B cell (primary cell): ENCODE results near the gene ASTN2. TPM values are rescaled to one million over a fixed set of nuclear protein-coding genes. Genes with fewer than 3 reads are reported as not detected.

Source experiments
- ATAC-seq: fragments of 200-7000 bp; cut with Tn5 transposase; one replicate; pipeline ENCODE4 v1.10.0; 2021; ENCODE audit warnings: low read depth, mild to moderate bottlenecking, moderate number of reproducible peaks, moderate library complexity
- CTCF ChIA-PET: fragments of 350-600 bp; sonication (Branson Sonifier 250); formaldehyde crosslinking; loops from one replicate; lab custom pipeline; 2021; ENCODE audit warnings: antibody characterized with exemption, inconsistent platforms; lab: Charles Lee
- POLR2A ChIA-PET: fragments of 350-600 bp; sonication (Branson Sonifier 250); formaldehyde crosslinking; loops from one replicate; lab custom pipeline; 2021; ENCODE audit warnings: antibody characterized with exemption; lab: Charles Lee
- DNase-seq: peaks from one replicate; pipeline ENCODE4 v3.0.0; 2013
- H2AFZ ChIP-seq: 2 replicates; pipeline ENCODE4 v1.6.1; 2012; ENCODE audit warnings: mild to moderate bottlenecking, low read depth, low read length; ENCODE audit not compliant: insufficient read depth, poor library complexity, severe bottlenecking
- H3K27ac ChIP-seq, 2 donors: 1 replicate in 1 of 2; 2 replicates in 1 of 2; pipeline ENCODE4 v1.5.1; 2012 to 2013; ENCODE audit warnings: low read length in 2 of 2, mild to moderate bottlenecking in 2 of 2, moderate library complexity in 1 of 2
- H3K27me3 ChIP-seq, 4 experiments: fragments of 200-600 bp in 1 of 4; sonication (generic) in 1 of 4; replicated peaks in 1 of 4; 1 replicate in 2 of 4; 2 replicates in 2 of 4; pipeline versions ENCODE4 v1.6.1 to v1.7.0; 2013 to 2016; ENCODE audit warnings: low read length in 3 of 4, mild to moderate bottlenecking in 2 of 4, mixed read lengths in 1 of 4, moderate library complexity in 1 of 4; ENCODE audit not compliant: insufficient read depth in 4 of 4, control insufficient read depth in 3 of 4; ENCODE audit errors: control extremely low read depth in 1 of 4
- H3K36me3 ChIP-seq, 2 experiments: replicated peaks in 1 of 2; 1 replicate in 1 of 2; 2 replicates in 1 of 2; pipeline versions ENCODE4 v1.6.1 to v1.7.1; 2013; ENCODE audit warnings: low read length in 1 of 2; ENCODE audit not compliant: insufficient read depth in 2 of 2, control insufficient read depth in 1 of 2; ENCODE audit errors: control extremely low read depth in 1 of 2, extremely low read depth in 1 of 2
- H3K4me1 ChIP-seq, 2 donors: fragments of 200-600 bp in 1 of 2; sonication (generic) in 1 of 2; 1 replicate in 1 of 2; 2 replicates in 1 of 2; pipeline versions ENCODE4 v1.5.1 to v1.6.1; 2013 to 2017; ENCODE audit warnings: low read length in 2 of 2; ENCODE audit not compliant: control insufficient read depth in 2 of 2, insufficient read depth in 2 of 2
- H3K4me2 ChIP-seq: replicated peaks from 2 replicates; pipeline ENCODE3; 2012; ENCODE audit warnings: mild to moderate bottlenecking, low read depth, low read length; ENCODE audit not compliant: poor library complexity, severe bottlenecking
- H3K4me3 ChIP-seq, 5 experiments: fragments of 200-600 bp in 1 of 5; sonication (generic) in 1 of 5; 1 replicate in 3 of 5; 2 replicates in 2 of 5; pipeline versions ENCODE4 v1.5.1 to v1.7.0; 2011 to 2016; ENCODE audit warnings: low read length in 4 of 5, mild to moderate bottlenecking in 4 of 5, low read depth in 2 of 5, control low read depth in 1 of 5, moderate library complexity in 1 of 5; ENCODE audit not compliant: insufficient read depth in 1 of 5; ENCODE audit errors: control extremely low read depth in 1 of 5, extremely low read depth in 1 of 5
- H3K79me2 ChIP-seq: fragments of 200-600 bp; sonication (generic); one replicate; pipeline ENCODE4 v1.6.0; 2016; ENCODE audit warnings: low read length; ENCODE audit not compliant: control insufficient read depth, insufficient read depth
- H3K9ac ChIP-seq: fragments of 200-600 bp; sonication (generic); 2 replicates; pipeline ENCODE4 v1.6.1; 2017; ENCODE audit warnings: mild to moderate bottlenecking, low read length, moderate library complexity
- H3K9me3 ChIP-seq, 3 donors: one replicate each; pipeline versions ENCODE4 v1.6.1 to v1.7.1; 2013; ENCODE audit warnings: low read length in 2 of 3; ENCODE audit not compliant: control insufficient read depth in 2 of 3, insufficient read depth in 1 of 3; ENCODE audit errors: control extremely low read depth in 1 of 3
- H4K20me1 ChIP-seq: 2 replicates; pipeline ENCODE4 v1.6.0; 2012; ENCODE audit warnings: mild to moderate bottlenecking, low read length; ENCODE audit not compliant: insufficient read depth, control insufficient read depth, poor library complexity, severe bottlenecking
- H3K27ac Mint-ChIP-seq: one replicate; pipeline ENCODE4 v1.8.0; 2021; ENCODE audit warnings: mixed read lengths
- H3K27me3 Mint-ChIP-seq: one replicate; pipeline ENCODE4 v1.8.0; 2021; ENCODE audit warnings: mixed read lengths
- H3K4me1 Mint-ChIP-seq: one replicate; pipeline ENCODE4 v1.8.0; 2021; ENCODE audit warnings: mixed read lengths
- H3K4me3 Mint-ChIP-seq: one replicate; pipeline ENCODE4 v1.8.0; 2021; ENCODE audit warnings: mixed read lengths
- H3K9me3 Mint-ChIP-seq: one replicate; pipeline ENCODE4 v1.8.0; 2022; ENCODE audit warnings: mixed read lengths; ENCODE audit not compliant: insufficient read depth
- EZH2 ChIP-seq: IDR thresholded peaks from 2 replicates; pipeline ENCODE4 v1.6.1; 2012; ENCODE audit warnings: borderline replicate concordance, low read depth, mild to moderate bottlenecking, moderate library complexity, low read length; ENCODE audit not compliant: insufficient read depth, poor library complexity, severe bottlenecking
- WGBS: methylation state at CpG from one replicate; pipeline ENCODE4 v1.1.5; 2013; ENCODE audit warnings: missing lambda C conversion rate; ENCODE audit not compliant: insufficient coverage; 5-methylcytosine and 5-hydroxymethylcytosine counted together
- intact Hi-C: fragments of 100-400 bp; cut with micrococcal nuclease; formaldehyde crosslinking; loops from one replicate; pipeline ENCODE4 v1.10.0; 2022
- polyA plus RNA-seq: library from polyadenylated mRNA; depleted of rRNA; stranded (reverse); fragments of >200 nt; gene quantifications from 2 replicates; pipeline ENCODE4 v1.2.3, GENCODE V29; 2012
- total RNA-seq, 2 donors: library from RNA; stranded (reverse); fragments of 120-200 nt in 1 of 2; gene quantifications; 1 replicate in 1 of 2; 2 replicates in 1 of 2; pipeline versions ENCODE4 v1.2.3 to v1.2.4, GENCODE V29; 2013 to 2022
- TF ChIP-seq, protein P1 (sequence below): fragments of 200-600 bp; IDR thresholded peaks from one replicate; pipeline ENCODE4 v1.8.0; 2022; ENCODE audit warnings: antibody characterized with exemption, mild to moderate bottlenecking

ASTN2 gene
- total and polyA plus RNA-seq, 2 donors (not counting 1 experiment from before 2014, with no cell fraction given) = 1.2 to 3.6 TPM

DNA sequence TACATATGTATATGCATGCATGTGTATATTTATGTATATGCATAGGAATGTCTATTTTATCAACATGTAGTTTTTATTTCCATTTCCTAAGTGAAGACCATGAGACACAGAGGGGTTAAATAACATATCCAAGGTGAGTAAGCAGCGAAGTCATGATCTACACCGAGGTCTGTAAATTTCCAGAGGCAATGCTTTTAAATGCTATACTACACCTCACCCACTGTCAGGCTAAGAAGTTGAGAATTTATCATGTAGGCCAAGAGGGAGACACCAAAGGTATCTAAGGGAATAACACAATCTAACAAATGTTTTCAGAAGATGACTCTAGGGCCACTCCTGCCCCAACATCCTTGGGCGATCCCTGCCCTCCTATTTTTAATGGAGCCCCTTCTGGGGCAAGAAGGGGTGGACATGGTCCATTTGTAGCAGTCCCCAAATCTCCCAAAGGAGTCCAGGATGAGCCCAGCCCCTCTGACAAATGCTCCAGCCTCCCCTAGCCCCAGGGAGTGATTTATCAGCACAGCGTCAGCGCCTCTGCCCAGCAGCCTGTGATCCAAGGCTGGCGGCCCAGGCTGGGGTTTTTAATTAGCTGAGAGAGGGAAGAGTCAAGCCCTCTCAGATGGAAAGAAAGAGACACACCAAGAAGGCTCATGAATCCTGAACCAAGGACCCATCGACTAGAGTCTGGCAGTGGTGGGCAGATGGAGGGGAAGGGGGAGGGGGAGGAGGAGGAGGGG lies 339.9 kb downstream of the ASTN2 start:
- POLR2A ChIA-PET = no interaction called here

DNA sequence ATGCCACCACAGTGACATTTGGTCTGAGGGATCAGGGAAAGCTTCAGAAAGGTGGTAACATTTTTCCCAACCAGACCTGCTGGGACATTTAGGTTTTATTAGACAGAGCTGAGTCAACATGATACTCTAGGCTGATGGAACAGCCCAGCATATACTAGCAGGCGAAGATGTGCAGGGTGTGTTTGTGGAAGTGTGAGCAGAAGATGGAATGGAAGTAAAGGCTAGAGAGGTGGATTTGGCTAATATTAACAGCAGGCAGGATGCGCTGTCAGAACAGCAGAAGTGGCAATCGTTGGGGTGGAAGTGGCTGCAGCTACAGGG lies 340.6 kb downstream of the ASTN2 start:
- TF ChIP-seq, protein P1, sequence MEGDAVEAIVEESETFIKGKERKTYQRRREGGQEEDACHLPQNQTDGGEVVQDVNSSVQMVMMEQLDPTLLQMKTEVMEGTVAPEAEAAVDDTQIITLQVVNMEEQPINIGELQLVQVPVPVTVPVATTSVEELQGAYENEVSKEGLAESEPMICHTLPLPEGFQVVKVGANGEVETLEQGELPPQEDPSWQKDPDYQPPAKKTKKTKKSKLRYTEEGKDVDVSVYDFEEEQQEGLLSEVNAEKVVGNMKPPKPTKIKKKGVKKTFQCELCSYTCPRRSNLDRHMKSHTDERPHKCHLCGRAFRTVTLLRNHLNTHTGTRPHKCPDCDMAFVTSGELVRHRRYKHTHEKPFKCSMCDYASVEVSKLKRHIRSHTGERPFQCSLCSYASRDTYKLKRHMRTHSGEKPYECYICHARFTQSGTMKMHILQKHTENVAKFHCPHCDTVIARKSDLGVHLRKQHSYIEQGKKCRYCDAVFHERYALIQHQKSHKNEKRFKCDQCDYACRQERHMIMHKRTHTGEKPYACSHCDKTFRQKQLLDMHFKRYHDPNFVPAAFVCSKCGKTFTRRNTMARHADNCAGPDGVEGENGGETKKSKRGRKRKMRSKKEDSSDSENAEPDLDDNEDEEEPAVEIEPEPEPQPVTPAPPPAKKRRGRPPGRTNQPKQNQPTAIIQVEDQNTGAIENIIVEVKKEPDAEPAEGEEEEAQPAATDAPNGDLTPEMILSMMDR = no peak
- TF ChIP-seq EZH2 = no peak
- ChIA-PET POLR2A (no interaction called here), CTCF (no interaction called here)
- no peaks in the 10 kb centered on the region for H3K4me1 Mint-ChIP-seq
- peaks cover 2% of the 10 kb centered on the region for H3K9me3 Mint-ChIP-seq
- Histone ChIP-seq H3K9me3 (peaks cover 0 to 4% (median 0%) of the 10 kb centered on the region in 3 donors), H3K4me1 (no peaks in the 10 kb centered on the region), H3K27ac (no peak overlapping the region), H3K36me3 (no peaks in the 10 kb centered on the region), H3K9ac (no peak overlapping the region), H3K27me3 (no peaks in the 10 kb centered on the region), H2AFZ (no peak overlapping the region), H3K4me3 (no peak overlapping the region), H4K20me1 (no peaks in the 10 kb centered on the region), H3K79me2 (no peaks in the 10 kb centered on the region), H3K4me2 (no peak overlapping the region)
- DNase-seq = no peak
- no peak for ATAC-seq
- no peak overlapping the region for H3K27ac Mint-ChIP-seq
- H3K4me3 Mint-ChIP-seq = no peak overlapping the region
- WGBS = 75% methylated on average over 1 of the region's 3 CpGs
- peaks cover 6% of the 10 kb centered on the region for H3K27me3 Mint-ChIP-seq
- intact Hi-C loops = no loop called here

More for the DNA sequence above, 339.9 kb downstream of the ASTN2 start:
- Histone ChIP-seq H3K27ac (no peak overlapping the region), H3K36me3 (no peaks in the 10 kb centered on the region), H3K4me3 (no peak overlapping the region), H3K4me2 (no peak overlapping the region), H3K79me2 (no peaks in the 10 kb centered on the region), H4K20me1 (no peaks in the 10 kb centered on the region), H3K9me3 (peaks cover 0 to 4% (median 0%) of the 10 kb centered on the region in 3 donors), H3K9ac (no peak overlapping the region), H3K4me1 (no peaks in the 10 kb centered on the region), H3K27me3 (no peaks in the 10 kb centered on the region), H2AFZ (no peak overlapping the region)
- CTCF ChIA-PET = no interaction called here
- H3K4me1 Mint-ChIP-seq = no peaks in the 10 kb centered on the region
- intact Hi-C loops = no loop called here
- H3K9me3 Mint-ChIP-seq = peaks cover 2% of the 10 kb centered on the region
- ATAC-seq (no peak), DNase-seq (no peak)
- H3K4me3 Mint-ChIP-seq = no peak overlapping the region
- TF ChIP-seq, protein P1 = no peak
- no peak for TF ChIP-seq EZH2
- WGBS = 100% methylated on average over 1 of the region's 7 CpGs
- H3K27me3 Mint-ChIP-seq = peaks cover 9% of the 10 kb centered on the region
- no peak overlapping the region for H3K27ac Mint-ChIP-seq
